ENCODE data around the gene CACNA2D3.

- TF ChIP-seq EZH2phosphoT487 (IDR thresholded peaks at IDR 0.05; ENCODE audit: borderline replicate concordance, low read length): no peak
- no peak for TF ChIP-seq CTCF (conservative IDR thresholded peaks at IDR 0.05; ENCODE audit: low read depth, low read length)
Observed at GRCh38 chr3:54434756-54435155, 312.4 kb downstream of the CACNA2D3 start.
